GM19397 (cell line): Measurements from ENCODE around the gene NKAIN2.
"Not testable (repeated sequence)": the region's sequence is repeated elsewhere in the genome, so short reads cannot be mapped to it uniquely, and the experiment has no call there.

Experiments
- ATAC-seq: cut with Tn5 transposase; IDR thresholded peaks from one replicate; pipeline ENCODE4 v1.9.1; 2021; ENCODE audit warnings: mild to moderate bottlenecking, moderate library complexity; ENCODE audit not compliant: unreplicated experiment

The NKAIN2 gene

GRCh38 chr6:124659427-124659826 lies 855.8 kb downstream of the NKAIN2 start:
- ATAC-seq = no peak

- ATAC-seq = no peak
Measured at GRCh38 chr6:124660185-124660584, 856.5 kb downstream of the NKAIN2 start.

GRCh38 chr6:124661097-124661661 lies 857.5 kb downstream of the NKAIN2 start:
- no peak for ATAC-seq

GRCh38 chr6:124668028-124668427 lies 864.4 kb downstream of the NKAIN2 start:
- ATAC-seq = no peak

- ATAC-seq = no peak
Measured at GRCh38 chr6:124669713-124670480, 866.2 kb downstream of the NKAIN2 start.

- ATAC-seq = no peak
Measured at GRCh38 chr6:124670801-124671200, 867.1 kb downstream of the NKAIN2 start.

GRCh38 chr6:124671324-124671723 lies 867.7 kb downstream of the NKAIN2 start:
- no peak for ATAC-seq

- no peak for ATAC-seq
Measured at GRCh38 chr6:124674042-124674441, 870.4 kb downstream of the NKAIN2 start.

- no peak for ATAC-seq
Measured at GRCh38 chr6:124676033-124676432, 872.4 kb downstream of the NKAIN2 start.

GRCh38 chr6:124677874-124678273 lies 874.2 kb downstream of the NKAIN2 start:
- ATAC-seq = no peak

- no peak for ATAC-seq
Measured at GRCh38 chr6:124679387-124679786, 875.7 kb downstream of the NKAIN2 start.

- no peak for ATAC-seq
Measured at GRCh38 chr6:124682751-124683150, 879.1 kb downstream of the NKAIN2 start.

GRCh38 chr6:124683507-124683906 lies 879.8 kb downstream of the NKAIN2 start:
- no peak for ATAC-seq

GRCh38 chr6:124684621-124685020 lies 881.0 kb downstream of the NKAIN2 start:
- no peak for ATAC-seq

GRCh38 chr6:124688369-124688768 lies 884.7 kb downstream of the NKAIN2 start:
- no peak for ATAC-seq

GRCh38 chr6:124694139-124694705 lies 890.6 kb downstream of the NKAIN2 start:
- ATAC-seq = no peak

GRCh38 chr6:124699038-124699437 lies 895.4 kb downstream of the NKAIN2 start:
- ATAC-seq = no peak

- no peak for ATAC-seq
Measured at GRCh38 chr6:124703541-124703940, 899.9 kb downstream of the NKAIN2 start.

- ATAC-seq = not testable (repeated sequence)
Measured at GRCh38 chr6:124712532-124712931, 908.9 kb downstream of the NKAIN2 start.

- ATAC-seq = no peak
Measured at GRCh38 chr6:124714728-124715127, 911.1 kb downstream of the NKAIN2 start.

- no peak for ATAC-seq
Measured at GRCh38 chr6:124719913-124720312, 916.2 kb downstream of the NKAIN2 start.

GRCh38 chr6:124721331-124721730 lies 917.7 kb downstream of the NKAIN2 start:
- no peak for ATAC-seq
